ENCODE measurements around the gene ASTN2.
A peak's percentile ranks its signal among the peaks of the same experiment; 100 is the strongest.
"Not testable (repeated sequence)": the region's sequence is repeated elsewhere in the genome, so short reads cannot be mapped to it uniquely, and the experiment has no call there.

The ASTN2 gene

DNA sequence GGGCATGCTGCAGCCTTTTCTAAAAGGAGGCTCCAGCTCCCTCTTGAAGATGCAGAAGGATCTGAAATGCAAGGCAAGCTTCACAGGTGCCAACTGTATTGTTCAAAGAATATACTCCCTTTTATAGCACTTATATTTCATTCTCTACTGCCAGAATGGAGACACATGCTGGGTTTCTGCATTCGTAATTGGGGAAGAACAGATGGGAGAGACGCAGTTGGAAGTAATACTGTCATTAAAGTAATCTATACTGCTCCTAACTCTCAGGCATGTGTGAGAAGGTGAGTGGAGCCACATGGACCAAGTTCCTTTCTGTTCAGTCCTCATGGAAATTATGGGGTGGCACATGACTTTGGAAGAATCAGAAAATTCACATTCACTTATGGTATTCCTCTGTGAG is 501.3 kb downstream of the ASTN2 start:
- no peak for DNase-seq (ENCODE audit: low spot score)

DNA sequence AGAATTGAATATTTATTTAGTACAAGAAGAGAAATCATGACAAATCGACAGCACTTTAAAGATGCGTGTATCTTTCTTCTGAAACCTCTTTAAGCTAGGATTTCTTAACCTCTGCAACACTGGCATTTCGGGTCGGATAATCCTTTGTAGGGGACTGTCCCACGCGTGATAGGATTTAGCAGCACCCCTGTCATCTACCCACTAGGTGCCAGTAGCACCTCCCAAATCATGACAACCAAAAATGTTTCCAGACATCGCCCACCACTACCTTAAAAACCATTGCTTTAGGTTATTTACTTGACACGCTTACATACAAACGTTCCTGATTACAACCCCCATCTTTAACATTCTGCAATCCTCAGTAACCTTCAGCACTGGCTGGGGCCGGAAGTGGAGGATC is 504.7 kb downstream of the ASTN2 start:
- no peak for DNase-seq (ENCODE audit: low spot score)

DNA sequence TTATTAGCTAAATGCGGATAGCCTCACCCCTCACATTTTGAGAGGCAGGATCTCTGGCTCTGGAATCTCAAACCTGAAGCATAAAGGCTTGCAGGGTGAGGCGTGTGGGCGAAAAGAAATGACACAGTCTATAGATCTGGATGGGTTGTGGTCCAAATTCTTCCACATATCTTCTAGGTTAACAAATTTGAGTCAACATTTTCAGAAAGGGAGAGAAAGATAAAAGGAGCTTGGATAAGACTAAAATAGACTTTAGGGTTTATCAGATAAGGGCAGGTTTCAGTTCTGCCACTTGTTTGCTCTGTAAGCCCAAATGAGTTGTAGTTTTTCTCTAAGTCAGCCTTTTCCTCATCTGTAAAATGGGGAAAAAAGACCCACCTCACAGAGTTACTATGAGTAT is 506.9 kb downstream of the ASTN2 start:
- DNase-seq (ENCODE audit: low spot score), result no peak

DNA sequence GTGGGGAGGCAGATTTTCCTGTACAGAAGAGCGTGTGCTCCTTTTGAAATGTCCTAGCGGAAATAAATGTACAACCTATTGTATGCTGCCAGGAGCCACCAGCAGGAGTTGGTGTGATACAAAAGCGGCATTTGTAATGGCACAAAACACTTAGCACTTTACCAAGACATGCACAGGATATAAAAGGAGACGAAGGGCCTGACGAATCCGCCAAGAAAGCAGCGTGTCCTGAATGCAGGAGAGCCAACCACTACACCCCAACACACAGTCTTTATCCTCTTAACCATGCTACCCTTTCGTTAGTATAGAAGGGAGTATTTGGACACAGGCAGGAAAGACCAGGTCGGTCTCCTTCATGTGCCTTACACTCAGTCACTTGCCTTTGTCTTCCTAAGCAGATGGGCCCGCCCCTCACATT is 509.7 kb downstream of the ASTN2 start:
- DNase-seq (ENCODE audit: low spot score), result peak; percentile 77

DNA sequence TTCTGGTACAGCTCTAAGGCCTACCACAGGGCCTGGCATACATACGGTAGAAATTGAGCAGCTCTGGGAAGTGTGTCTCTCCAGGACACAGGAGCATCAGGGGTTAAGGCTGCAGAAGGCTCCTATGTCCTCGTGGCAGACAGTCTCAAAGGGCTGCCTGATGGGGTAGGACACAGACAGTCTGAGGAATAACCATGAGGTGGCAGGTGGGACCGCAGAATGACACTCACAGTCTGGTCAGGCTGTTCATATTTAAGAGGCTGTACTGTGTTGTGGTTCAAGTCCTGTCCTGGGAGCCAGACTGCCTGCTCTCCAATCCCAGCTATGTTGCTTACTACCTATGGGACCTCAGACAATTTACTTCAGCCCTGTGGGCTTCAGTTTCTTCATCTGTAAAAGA is 510.7 kb downstream of the ASTN2 start:
- no peak for DNase-seq (ENCODE audit: low spot score)

DNA sequence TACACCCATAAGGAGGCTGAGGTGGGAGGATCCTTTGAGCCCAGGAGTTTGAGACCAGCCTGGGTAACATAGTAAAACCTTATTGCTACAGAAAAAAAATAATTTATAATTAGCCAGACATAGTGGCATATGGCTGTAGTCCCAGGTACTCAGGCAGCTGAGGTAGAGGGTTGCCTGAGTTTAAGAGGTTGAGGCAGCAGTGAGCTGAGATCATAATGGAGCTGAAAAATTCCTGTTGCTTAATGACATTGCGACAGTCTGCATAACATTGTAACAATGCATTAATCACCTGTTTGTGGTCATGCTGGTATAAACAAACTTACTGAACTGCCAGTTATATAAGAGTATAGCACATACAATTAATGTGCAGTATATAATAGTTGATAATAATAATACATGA is 513.6 kb downstream of the ASTN2 start:
- no peak for DNase-seq (ENCODE audit: low spot score)

DNA sequence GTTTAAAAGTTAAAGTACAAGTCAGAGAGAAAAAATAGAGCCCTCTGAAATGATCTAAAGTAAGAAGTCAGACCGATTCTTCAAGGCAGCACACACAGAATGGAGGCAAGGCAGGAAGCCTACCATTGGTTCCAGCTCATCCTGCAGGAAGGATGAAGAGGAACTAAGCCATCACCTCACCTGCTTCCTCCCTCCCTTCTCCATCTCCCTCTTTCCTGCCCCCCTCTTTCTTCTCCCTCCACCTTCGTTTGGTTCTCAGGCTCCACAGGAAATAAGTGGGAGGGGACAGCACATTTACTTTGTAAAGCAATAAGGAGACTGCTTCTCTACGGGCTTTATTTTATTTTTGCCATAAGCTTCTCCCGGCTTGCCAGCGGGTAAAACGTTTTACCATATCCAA is 514.3 kb downstream of the ASTN2 start:
- no peak for DNase-seq (ENCODE audit: low spot score)

DNA sequence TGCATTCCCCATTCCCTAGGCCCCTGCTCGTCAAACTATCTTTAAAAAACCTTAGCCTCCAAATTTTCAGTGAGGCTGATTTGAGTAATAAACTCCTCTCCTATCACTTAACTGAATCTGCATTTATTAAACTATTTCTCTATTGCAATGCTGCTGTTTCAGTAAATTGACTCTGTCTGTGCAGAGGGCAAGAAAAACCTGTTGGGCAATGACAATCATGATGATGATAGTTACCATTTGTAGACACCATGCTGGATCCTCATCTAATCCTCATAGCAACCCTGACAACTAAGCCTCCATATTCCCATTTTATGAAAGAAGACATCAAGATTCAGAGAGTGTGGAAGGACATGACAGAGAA is 514.9 kb downstream of the ASTN2 start:
- DNase-seq (ENCODE audit: low spot score), result no peak

DNA sequence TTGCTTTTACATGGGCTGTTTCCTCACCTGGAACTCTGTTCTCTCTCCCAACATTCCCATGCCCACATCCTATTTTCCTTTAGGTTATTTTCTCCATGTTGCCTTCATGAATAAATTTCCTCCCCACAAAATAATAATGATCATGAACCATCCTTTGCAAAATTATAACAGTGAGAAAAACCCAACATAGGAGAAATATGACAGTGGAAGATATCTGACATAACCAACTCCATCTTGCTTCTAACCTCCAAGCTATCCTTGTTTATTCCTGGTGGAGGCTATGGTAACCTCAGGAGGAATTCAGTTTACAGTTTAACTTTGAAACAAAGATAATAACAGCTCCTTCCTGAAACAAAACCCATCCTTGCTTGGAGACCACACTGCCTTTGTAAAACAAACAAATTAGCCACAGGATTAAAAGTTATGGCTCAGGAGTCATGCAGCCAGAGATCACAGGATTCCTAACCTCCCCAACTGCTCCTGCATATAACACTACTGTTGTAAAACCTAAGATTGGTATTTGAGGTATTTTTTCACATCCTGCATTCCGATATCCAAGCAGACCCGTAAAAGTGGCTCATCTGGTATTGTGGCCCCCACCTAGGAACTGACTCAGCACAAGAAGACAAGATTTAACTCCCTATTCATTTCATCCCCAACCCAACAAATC is 515.4 kb downstream of the ASTN2 start:
- no peak for DNase-seq (ENCODE audit: low spot score)

DNA sequence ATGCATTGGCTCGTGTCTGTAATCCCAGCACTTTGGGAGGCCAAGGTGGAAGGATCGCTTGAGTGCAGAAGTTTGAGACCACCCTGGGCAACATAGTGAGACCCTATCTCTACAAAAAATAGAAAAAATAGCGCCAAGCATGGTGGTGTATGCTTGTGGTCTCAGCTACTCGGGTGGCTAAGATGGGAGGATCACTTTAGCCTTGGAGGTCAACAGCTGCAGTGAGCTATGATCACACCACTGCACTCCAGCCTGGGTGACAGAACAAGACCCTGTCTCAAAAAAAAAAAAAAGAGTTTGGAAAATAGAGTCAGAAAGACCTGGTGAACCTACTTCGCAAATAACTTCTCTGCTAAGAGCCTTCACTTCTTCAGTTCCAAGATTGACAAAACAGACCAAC is 516.7 kb downstream of the ASTN2 start:
- not testable (repeated sequence) for DNase-seq (ENCODE audit: low spot score)

DNA sequence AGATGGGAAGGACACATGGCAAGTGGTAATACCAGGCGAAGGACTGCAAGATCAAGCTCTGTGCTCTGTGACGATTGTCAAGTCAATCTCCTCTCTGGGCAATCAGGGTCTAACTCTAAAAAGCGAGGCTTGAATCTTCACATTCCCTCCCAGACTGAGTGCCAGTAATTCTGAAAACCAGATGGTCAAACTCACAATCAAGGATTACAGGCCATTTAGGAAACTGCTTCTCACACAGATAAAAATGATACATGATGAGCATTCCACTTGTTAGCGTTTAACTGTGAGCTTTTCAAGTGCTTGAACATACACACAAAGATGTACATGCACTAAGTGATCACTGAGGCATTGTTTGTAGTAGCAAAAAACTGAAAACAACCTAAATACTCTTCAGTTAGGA is 517.7 kb downstream of the ASTN2 start:
- no peak for DNase-seq (ENCODE audit: low spot score)

DNA sequence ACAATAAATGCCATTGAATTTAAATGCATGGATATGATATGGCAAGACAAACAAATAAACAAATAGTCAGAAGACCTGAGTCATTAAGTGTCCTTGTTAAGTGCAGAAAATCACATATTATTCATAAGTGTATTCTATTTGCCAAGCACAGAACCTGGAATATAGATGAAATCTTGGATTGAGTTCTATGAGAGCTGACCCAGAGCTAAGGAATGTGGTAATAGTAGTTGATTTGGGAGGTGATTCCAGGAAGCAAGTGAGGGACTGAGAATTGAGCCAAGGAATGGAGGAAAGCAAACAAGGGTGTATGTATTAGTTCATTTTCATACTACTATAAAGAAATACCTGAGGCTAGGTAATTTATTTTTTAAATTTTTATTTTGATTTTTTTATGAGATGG is 518.9 kb downstream of the ASTN2 start:
- DNase-seq (ENCODE audit: low spot score), result no peak

DNA sequence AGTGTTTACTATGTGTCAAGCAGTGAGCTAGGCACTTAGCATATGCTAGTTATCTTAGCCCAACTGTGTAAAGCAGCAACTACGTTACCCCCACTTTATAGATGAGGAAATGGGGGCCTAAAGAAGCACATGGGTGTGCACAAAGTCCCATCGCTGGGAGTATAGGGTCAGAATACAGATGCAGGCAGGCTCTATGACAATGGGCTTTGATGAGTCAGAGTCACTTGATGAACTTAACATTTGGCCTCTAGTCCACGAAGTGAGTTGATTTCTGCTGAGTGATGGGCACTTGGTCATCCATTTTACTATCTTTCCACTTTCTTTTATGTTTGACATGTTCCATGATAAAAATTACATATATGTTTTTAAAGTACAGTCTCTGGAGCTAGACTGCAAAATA is 523.4 kb downstream of the ASTN2 start:
- DNase-seq (ENCODE audit: low spot score), result peak; percentile 17

DNA sequence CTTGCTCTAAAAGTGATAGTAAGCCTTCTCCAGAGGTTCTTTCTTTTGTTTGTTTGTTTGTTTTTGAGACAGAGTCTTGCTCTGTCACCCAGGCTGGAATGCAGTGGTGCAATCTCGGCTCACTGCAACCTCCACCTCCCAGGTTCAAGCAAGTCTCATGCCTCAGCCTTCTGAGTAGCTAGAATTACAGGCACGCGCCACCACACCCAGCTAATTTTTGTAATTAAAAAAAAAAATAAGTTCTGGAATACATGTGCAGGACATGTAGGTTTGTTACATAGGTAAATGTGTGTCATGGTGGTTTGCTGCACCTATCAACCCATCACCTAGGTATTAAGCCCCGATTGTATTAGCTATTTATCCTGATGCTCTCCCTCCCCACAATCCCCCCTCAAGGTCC is 526.4 kb downstream of the ASTN2 start:
- not testable (repeated sequence) for DNase-seq (ENCODE audit: low spot score)

DNA sequence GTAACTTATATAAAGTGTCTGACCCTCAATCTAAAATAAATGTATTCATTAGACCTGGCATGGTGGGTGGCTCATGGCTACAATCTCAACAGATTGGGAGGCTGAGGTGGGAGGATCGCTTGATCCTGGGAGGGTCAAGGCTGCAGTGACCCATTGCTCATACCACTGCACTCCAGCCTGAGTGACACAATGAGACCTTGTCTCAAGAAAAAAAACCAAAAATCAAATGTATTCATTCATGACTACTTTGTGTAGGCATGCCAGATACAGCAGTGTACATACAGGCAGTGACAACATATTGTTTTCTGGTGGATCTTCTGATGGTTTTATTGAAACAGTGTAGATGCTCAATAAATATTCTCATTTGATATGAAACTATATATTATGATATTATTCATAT is 526.8 kb downstream of the ASTN2 start:
- DNase-seq (ENCODE audit: low spot score), result no peak

DNA sequence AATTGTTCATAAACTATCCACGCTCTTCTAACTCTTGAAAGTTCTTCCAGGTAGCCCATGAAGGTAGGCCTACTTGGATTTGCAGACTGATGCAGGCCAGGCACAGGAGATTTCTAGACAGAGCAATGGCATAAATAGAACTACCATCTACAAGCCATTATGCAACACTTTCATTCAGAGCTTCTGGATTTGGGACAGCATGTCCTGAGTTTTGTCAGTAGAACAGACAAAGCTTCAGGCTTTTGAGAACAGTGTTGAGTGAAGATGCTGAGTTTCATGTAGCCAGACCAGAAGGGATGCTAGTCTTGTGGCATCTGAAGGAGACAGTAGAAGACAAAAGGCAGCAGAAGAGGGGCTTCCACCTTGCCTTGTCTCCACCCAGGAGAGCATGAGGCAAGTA is 531.2 kb downstream of the ASTN2 start:
- DNase-seq (ENCODE audit: low spot score), result no peak

DNA sequence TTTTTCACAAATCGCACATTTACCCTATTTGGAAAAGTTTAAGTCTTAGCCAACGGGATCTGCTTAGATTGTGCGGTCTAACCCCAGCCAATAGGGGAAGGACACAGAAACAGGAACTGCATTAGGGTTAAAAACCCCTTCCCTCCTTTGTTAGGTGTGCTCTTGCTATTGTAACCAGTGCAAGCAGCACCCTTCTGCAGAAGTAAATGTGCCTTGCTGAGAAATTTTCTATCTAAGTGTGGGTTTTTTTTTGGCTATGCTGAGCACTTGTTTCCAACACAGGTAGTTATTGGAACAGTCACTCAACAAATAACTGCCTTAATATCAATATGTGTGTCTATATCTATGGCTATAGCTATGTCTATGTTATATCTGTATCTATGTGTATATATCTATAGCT is 537.8 kb downstream of the ASTN2 start:
- DNase-seq (ENCODE audit: low spot score), result no peak

DNA sequence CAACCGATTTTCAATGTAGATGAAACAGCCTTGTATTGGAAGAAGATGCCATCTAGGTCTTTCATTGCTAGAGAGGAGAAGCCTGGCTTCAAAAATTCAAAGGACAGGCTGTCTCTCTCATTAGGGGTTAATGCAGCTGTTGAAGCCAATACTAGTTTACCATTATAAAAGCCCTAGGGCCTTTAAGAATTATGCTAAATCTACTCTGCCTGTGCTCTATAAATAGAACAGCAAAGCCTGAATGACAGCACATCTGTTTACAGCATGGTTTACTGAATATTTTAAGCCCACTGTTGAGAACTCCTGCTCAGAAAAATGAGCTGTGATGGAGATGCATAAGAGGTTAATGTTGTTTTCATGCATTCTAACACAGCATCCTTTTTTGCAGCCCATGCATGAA is 539.3 kb downstream of the ASTN2 start:
- DNase-seq (ENCODE audit: low spot score), result no peak

DNA sequence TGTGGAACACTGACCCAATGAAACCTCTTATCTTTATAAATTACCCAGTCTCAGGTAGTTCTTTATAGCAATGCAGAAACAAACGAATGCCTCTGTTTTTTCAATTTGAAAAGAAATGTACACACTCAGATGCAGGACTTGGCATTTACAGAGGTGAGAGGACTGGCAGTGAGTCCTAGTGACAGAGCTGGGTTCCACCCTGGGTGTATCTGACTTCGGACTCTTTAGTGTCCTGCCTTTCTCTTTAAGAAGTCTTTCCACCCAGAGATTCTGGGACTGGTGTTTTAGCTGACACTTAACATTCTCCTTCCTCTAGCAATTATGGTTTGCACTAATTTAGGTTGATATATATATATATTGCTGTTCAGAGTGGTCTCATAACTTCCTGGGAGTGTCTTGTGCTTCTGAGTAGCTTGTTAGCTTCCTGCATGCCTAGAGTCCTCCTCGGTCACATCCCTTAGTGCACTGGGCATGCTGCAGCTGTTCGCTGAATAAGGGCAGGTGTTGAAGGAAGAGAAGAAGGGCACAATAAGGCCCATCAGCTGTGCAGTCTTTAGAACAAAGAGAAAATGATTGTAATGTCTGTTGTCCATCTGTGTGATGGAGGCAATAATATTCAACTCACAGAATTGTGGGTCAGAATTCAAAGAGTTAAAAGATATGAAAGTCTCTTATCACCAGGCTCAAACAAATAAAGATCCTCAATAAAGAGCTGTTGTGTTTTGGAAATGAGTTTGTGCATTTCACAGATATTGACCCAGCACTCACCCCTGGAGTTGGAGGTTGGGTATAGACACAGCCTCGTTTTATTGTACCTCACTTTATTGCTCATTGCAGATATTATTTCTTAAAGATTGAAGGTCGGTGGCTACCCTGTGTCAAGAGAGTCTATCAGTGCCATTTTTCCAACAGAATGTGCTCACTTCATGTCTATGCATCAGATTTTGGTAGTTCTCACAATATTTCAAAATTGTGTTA is 540.6 kb downstream of the ASTN2 start:
- no peak for DNase-seq (ENCODE audit: low spot score)

DNA sequence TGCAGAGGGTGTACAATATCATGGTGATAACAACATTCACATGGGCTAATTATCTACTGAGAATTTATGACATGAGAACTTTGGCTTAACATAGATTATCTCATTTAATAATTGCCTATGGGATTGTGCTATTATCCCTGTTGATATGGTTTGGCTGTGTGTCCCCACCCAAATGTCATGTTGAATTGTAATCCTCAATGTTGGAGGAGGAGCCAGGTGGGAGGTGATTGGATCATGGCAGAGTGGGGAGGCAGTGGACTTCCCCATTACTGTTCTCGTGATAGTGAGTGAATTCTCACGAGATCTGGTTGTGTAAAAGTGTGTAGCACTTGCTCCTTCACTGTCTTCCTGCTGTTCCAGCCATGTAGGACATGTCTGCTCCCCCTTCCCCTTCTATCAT is 541.4 kb downstream of the ASTN2 start:
- DNase-seq (ENCODE audit: low spot score), result no peak

DNA sequence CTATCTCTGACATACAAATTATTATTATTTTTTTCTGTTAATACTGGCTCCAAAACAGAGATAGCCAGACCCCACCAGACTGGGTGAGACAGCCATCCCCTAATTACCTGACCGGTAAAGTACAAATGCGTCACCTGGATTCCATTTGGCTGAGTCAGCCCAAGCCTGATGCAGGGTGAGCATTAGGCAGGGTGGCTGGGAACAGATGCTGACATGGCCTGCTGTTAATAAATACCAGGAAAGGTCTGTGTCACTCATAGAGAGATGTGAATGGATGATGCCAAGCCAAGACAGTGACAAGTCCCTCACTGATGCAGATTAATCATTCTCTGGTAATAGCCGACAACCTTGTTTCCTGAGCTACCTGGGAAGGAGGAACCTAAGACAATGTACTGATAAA is 544.3 kb downstream of the ASTN2 start:
- no peak for DNase-seq (ENCODE audit: low spot score)

DNA sequence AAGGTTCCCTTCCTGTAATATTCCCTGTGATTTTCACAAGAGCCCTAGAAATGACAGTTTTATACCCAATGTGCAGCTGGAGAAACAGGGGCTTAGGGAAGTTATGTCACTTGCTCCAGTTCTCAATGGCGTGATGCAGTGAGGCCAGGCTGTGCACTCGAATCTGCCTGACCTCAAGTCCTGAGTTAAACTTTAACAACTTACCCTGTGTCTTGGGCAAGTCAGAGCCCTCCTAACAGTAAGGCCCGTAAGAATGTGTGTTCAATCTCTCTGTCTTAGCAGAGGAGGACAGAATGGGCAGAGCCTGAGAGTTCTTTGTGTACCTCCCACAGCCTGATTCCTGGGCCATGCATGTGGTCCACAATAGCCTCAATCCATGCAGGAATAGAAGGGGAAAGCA is 546.7 kb downstream of the ASTN2 start:
- DNase-seq (ENCODE audit: low spot score), result no peak

DNA sequence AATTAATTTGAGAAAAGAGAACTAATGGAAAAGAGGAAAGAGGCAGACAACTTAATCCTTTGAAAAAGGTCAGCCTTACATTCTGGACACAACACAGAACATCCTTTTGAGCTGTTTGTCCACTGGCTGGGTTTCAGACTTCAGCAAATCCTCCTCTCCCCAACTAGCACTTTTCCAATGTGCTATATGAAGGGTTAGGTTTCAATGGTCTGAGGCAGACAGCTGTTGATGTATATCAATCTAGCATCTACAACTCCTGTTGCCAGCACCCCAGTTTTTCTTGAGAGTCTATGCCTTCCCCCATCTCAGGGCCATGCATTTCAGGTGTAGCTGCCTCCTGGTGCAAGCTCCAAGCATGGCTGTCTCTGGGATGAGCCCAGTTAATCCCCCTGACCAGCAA is 553.5 kb downstream of the ASTN2 start:
- DNase-seq (ENCODE audit: low spot score), result no peak
